ENCODE results near the gene PDLIM1.

The PDLIM1 gene

GRCh38 chr10:95290461-95291364 lies at the start of gene PDLIM1:
Gene PDLIM1, minus strand, starts transcription at chr10:95291003. Its CDS starts 88 bp downstream, at chr10:95290915.
- DNase-seq = no peak

- DNase-seq = no peak
These were observed 49.1 kb upstream of the PDLIM1 start for GRCh38 chr10:95339863-95340262.

GRCh38 chr10:95337423-95338160 lies 46.8 kb upstream of the PDLIM1 start:
- DNase-seq = no peak

- no peak for DNase-seq
These were observed 45.9 kb upstream of the PDLIM1 start for GRCh38 chr10:95336702-95337101.

GRCh38 chr10:95335933-95336699 lies 45.3 kb upstream of the PDLIM1 start:
- no peak for DNase-seq

- DNase-seq = no peak
These were observed 44.0 kb upstream of the PDLIM1 start for GRCh38 chr10:95334805-95335144.

GRCh38 chr10:95333997-95334804 lies 43.4 kb upstream of the PDLIM1 start:
- no peak for DNase-seq

- no peak for DNase-seq
These were observed 42.0 kb upstream of the PDLIM1 start for GRCh38 chr10:95332666-95333249.

GRCh38 chr10:95331596-95332130 lies 40.9 kb upstream of the PDLIM1 start:
- no peak for DNase-seq

- DNase-seq = no peak
These were observed 40.2 kb upstream of the PDLIM1 start for GRCh38 chr10:95330966-95331453.

GRCh38 chr10:95329296-95329695 lies 38.5 kb upstream of the PDLIM1 start:
- no peak for DNase-seq

GRCh38 chr10:95328013-95328412 lies 37.2 kb upstream of the PDLIM1 start:
- no peak for DNase-seq

GRCh38 chr10:95327367-95327766 lies 36.6 kb upstream of the PDLIM1 start:
- DNase-seq = no peak

GRCh38 chr10:95326396-95326795 lies 35.6 kb upstream of the PDLIM1 start:
- DNase-seq = no peak

- DNase-seq = no peak
These were observed 35.1 kb upstream of the PDLIM1 start for GRCh38 chr10:95325863-95326262.

GRCh38 chr10:95324436-95325268 lies 33.8 kb upstream of the PDLIM1 start:
- DNase-seq = no peak

GRCh38 chr10:95321554-95322301 lies 30.9 kb upstream of the PDLIM1 start:
- DNase-seq = no peak

GRCh38 chr10:95319239-95319638 lies 28.4 kb upstream of the PDLIM1 start:
- DNase-seq = no peak

- DNase-seq = no peak
These were observed 24.7 kb upstream of the PDLIM1 start for GRCh38 chr10:95315509-95315908.
